A549 (cell line): ENCODE data around the gene TGFBR2. TPM values are rescaled to one million over a fixed set of nuclear protein-coding genes. Genes with fewer than 3 reads are reported as not detected.

Source experiments
- ATAC-seq, 2 experiments: fragments of 200-7000 bp in 1 of 2; fragments of >200 bp in 1 of 2; cut with Nextera tagmentation in 1 of 2; cut with Tn5 transposase in 1 of 2; 3 replicates each; pipeline versions ENCODE4 v1.8.0 to v1.9.1; 2018 to 2020; ENCODE audit warnings: mild to moderate bottlenecking in 1 of 2, moderate library complexity in 1 of 2
- CTCF ChIA-PET: fragments of 300-600 bp; sonication (Branson Sonifier 250); formaldehyde crosslinking; extraction: SDS; loops from one replicate; lab custom pipeline; 2021; ENCODE audit warnings: antibody characterized with exemption, inconsistent platforms; lab: Yijun Ruan, JAX
- POLR2A ChIA-PET: fragments of 350-600 bp; formaldehyde crosslinking; extraction: SDS; loops from one replicate; lab custom pipeline; 2021; ENCODE audit warnings: antibody characterized with exemption, inconsistent platforms; lab: Yijun Ruan, JAX
- DNase-seq, 2 experiments: peaks; one replicate each; pipeline versions ENCODE4 v3.0.0 to v3.0.0-alpha.2; 2011 to 2016; ENCODE audit warnings: low read depth in 1 of 2, low spot score in 1 of 2
- FAIRE-seq: peaks from 2 replicates; lab custom pipeline; 2011; peaks lifted over from hg19 to GRCh38; lab: Jason Lieb, UNC
- H3K27ac ChIP-seq, 2 experiments: fragments of >200 bp; sonication (Bioruptor Twin); formaldehyde crosslinking; 3 replicates each; pipeline ENCODE4 v1.5.1; 2016 to 2017
- H3K4me1 ChIP-seq: fragments of >200 bp; sonication (Bioruptor Twin); formaldehyde crosslinking; 3 replicates; pipeline ENCODE4 v1.6.1; 2016
- H3K4me2 ChIP-seq: fragments of >200 bp; sonication (Bioruptor Twin); formaldehyde crosslinking; 3 replicates; pipeline ENCODE4 v1.6.1; 2016
- H3K4me3 ChIP-seq: fragments of >200 bp; sonication (Bioruptor Twin); formaldehyde crosslinking; 3 replicates; pipeline ENCODE4 v1.5.1; 2016
- H3K9me3 ChIP-seq: fragments of >200 bp; sonication (Bioruptor Twin); formaldehyde crosslinking; 3 replicates; pipeline ENCODE4 v1.6.1; 2016
- BHLHE40 ChIP-seq: IDR thresholded peaks from 2 replicates; pipeline ENCODE4 v1.6.1; 2012; ENCODE audit warnings: low read depth, low read length, inconsistent platforms
- CBX8 ChIP-seq: fragments of 200-600 bp; sonication (generic); IDR thresholded peaks from 2 replicates; pipeline ENCODE4 v1.6.1; 2016
- CEBPB ChIP-seq, 2 experiments: fragments of >200 bp in 1 of 2; sonication (Bioruptor Twin) in 1 of 2; formaldehyde crosslinking in 1 of 2; IDR thresholded peaks; 2 replicates each; pipeline ENCODE4 v1.6.1; 2012 to 2016
- CHD4 ChIP-seq: fragments of 200-600 bp; sonication (generic); IDR thresholded peaks from 2 replicates; pipeline ENCODE4 v1.6.1; 2016; ENCODE audit warnings: antibody characterized with exemption, mild to moderate bottlenecking, borderline replicate concordance
- EHF ChIP-seq: fragments of 250-450 bp; sonication (Bioruptor Pico); IDR thresholded peaks from 2 replicates; pipeline ENCODE4 v1.5.0; 2020; ENCODE audit warnings: mild to moderate bottlenecking
- EP300 ChIP-seq, 2 experiments: fragments of >200 bp; sonication (Bioruptor Twin); formaldehyde crosslinking; IDR thresholded peaks; 2 replicates in 1 of 2; 3 replicates in 1 of 2; pipeline ENCODE4 v1.6.1; 2016 to 2017
- FOXS1 ChIP-seq: fragments of 250-450 bp; sonication (Bioruptor Pico); IDR thresholded peaks from 2 replicates; pipeline ENCODE4 v1.5.0; 2020; ENCODE audit warnings: mild to moderate bottlenecking, moderate library complexity
- HDAC2 ChIP-seq: fragments of 200-600 bp; sonication (generic); IDR thresholded peaks from 2 replicates; pipeline ENCODE4 v1.6.1; 2016
- HEYL ChIP-seq: fragments of 250-450 bp; sonication (Bioruptor Pico); IDR thresholded peaks from 2 replicates; pipeline ENCODE4 v1.8.0; 2021; ENCODE audit warnings: mild to moderate bottlenecking, moderate library complexity
- HOXB13 ChIP-seq: fragments of 250-450 bp; sonication (Bioruptor Pico); IDR thresholded peaks from 2 replicates; pipeline ENCODE4 v1.5.0; 2020; ENCODE audit warnings: low read depth, mild to moderate bottlenecking, moderate library complexity
- HOXB5 ChIP-seq: fragments of 250-450 bp; sonication (Bioruptor Pico); IDR thresholded peaks from 2 replicates; pipeline ENCODE4 v1.5.0; 2020; ENCODE audit warnings: mild to moderate bottlenecking, moderate library complexity
- KDM1A ChIP-seq: fragments of 200-600 bp; sonication (generic); IDR thresholded peaks from 2 replicates; pipeline ENCODE4 v1.6.1; 2016; ENCODE audit warnings: low read depth, mild to moderate bottlenecking
- MAFK ChIP-seq: fragments of 450-650 bp; IDR thresholded peaks from 2 replicates; pipeline ENCODE4 v1.6.1; 2014; ENCODE audit not compliant: partially characterized antibody
- MAZ ChIP-seq: fragments of 150-350 bp; IDR thresholded peaks from 2 replicates; pipeline ENCODE4 v1.6.1; 2014; ENCODE audit warnings: antibody characterized with exemption, low read depth, low read length, borderline replicate concordance
- MYC ChIP-seq: IDR thresholded peaks from 2 replicates; pipeline ENCODE4 v1.6.1; 2012; ENCODE audit warnings: mild to moderate bottlenecking, inconsistent platforms, low read length, improper control_type of control experiment, borderline replicate concordance
- NFE2L2 ChIP-seq: fragments of 150-350 bp; conservative IDR thresholded peaks from 2 replicates; pipeline ENCODE4 v1.6.1; 2014; ENCODE audit warnings: low read length
- PBX3 ChIP-seq: IDR thresholded peaks from 2 replicates; pipeline ENCODE4 v1.6.1; 2012
- POLR2A ChIP-seq: IDR thresholded peaks from 2 replicates; pipeline ENCODE4 v1.6.1; 2012; ENCODE audit warnings: mild to moderate bottlenecking, low read length
- RAD21 ChIP-seq, 2 experiments: fragments of >200 bp in 1 of 2; sonication (Bioruptor Twin) in 1 of 2; formaldehyde crosslinking in 1 of 2; IDR thresholded peaks in 1 of 2; conservative IDR thresholded peaks in 1 of 2; 2 replicates in 1 of 2; 3 replicates in 1 of 2; pipeline ENCODE4 v1.6.1; 2012 to 2018; ENCODE audit warnings: inconsistent platforms in 1 of 2
- RARB ChIP-seq: fragments of 250-450 bp; sonication (Bioruptor Pico); IDR thresholded peaks from 2 replicates; pipeline ENCODE4 v1.8.0; 2021; ENCODE audit warnings: mild to moderate bottlenecking, moderate library complexity
- RCOR1 ChIP-seq: fragments of 150-350 bp; IDR thresholded peaks from 2 replicates; pipeline ENCODE4 v1.6.1; 2014; ENCODE audit warnings: antibody characterized with exemption, low read length, low read depth
- RFX5 ChIP-seq: fragments of 450-650 bp; IDR thresholded peaks from 2 replicates; pipeline ENCODE4 v1.7.1; 2014; ENCODE audit warnings: antibody characterized with exemption, mild to moderate bottlenecking, moderate library complexity
- SMC3 ChIP-seq: fragments of >200 bp; sonication (Bioruptor Twin); formaldehyde crosslinking; IDR thresholded peaks from 3 replicates; pipeline ENCODE4 v1.6.1; 2018; ENCODE audit warnings: inconsistent platforms
- TFCP2L1 ChIP-seq: fragments of 250-450 bp; sonication (Bioruptor Pico); IDR thresholded peaks from 2 replicates; pipeline ENCODE4 v1.5.0; 2021; ENCODE audit warnings: mild to moderate bottlenecking
- ZSCAN20 ChIP-seq: fragments of 250-450 bp; sonication (Bioruptor Pico); IDR thresholded peaks from 2 replicates; pipeline ENCODE4 v1.8.0; 2022; ENCODE audit warnings: mild to moderate bottlenecking, moderate library complexity
- WGBS: methylation state at CpG from one replicate; pipeline ENCODE4 v1.1.6; 2017; ENCODE audit errors: missing lambda C conversion rate; 5-methylcytosine and 5-hydroxymethylcytosine counted together
- polyA plus RNA-seq, 4 experiments: library from polyadenylated mRNA; depleted of rRNA in 3 of 4; stranded (reverse); fragments of >200 nt; fragmentation: RNase III in 1 of 4; extraction: RNeasy Plus Mini Kit Qiagen cat#74134 plus additional on column Dnase treatment in 1 of 4; gene quantifications; 2 replicates in 3 of 4; 3 replicates in 1 of 4; pipeline ENCODE4 v1.2.3, GENCODE V29; 2011 to 2017
- TF ChIP-seq, protein P1 (sequence below): fragments of >200 bp; sonication (Bioruptor Twin); formaldehyde crosslinking; IDR thresholded peaks from 2 replicates; pipeline ENCODE4 v1.6.1; 2016
- TF ChIP-seq, protein P2 (sequence below): fragments of 450-650 bp; IDR thresholded peaks from 2 replicates; pipeline ENCODE4 v1.6.1; 2014; ENCODE audit warnings: antibody characterized with exemption
- TF ChIP-seq, protein P3 (sequence below): fragments of 250-450 bp; sonication (Bioruptor Pico); IDR thresholded peaks from 2 replicates; pipeline ENCODE4 v1.5.0; 2020; ENCODE audit warnings: low read depth, mild to moderate bottlenecking, moderate library complexity
- TF ChIP-seq, protein P4 (sequence below): fragments of 250-450 bp; sonication (Bioruptor Pico); IDR thresholded peaks from 2 replicates; pipeline ENCODE4 v1.5.0; 2021; ENCODE audit warnings: mild to moderate bottlenecking, moderate library complexity, borderline replicate concordance
- TF ChIP-seq, protein P5 (sequence below): fragments of >200 bp; sonication (Bioruptor Twin); formaldehyde crosslinking; IDR thresholded peaks from 3 replicates; pipeline ENCODE4 v1.5.1; 2016
- TF ChIP-seq, protein P6 (sequence below): fragments of >200 bp; sonication (Bioruptor Twin); formaldehyde crosslinking; IDR thresholded peaks from 3 replicates; pipeline ENCODE4 v1.6.1; 2016

Gene TGFBR2
- polyA plus RNA-seq, 2 of the 4 experiments (the other 2 are of a cell fraction), result 48.5 to 97.4 TPM

GRCh38 chr3:30577788-30578187 is 28.6 kb upstream of the TGFBR2 start (continued):
- TF ChIP-seq FOXS1 (CRISPR knock-in tag), result no peak
- TF ChIP-seq HEYL, result no peak
- TF ChIP-seq NFE2L2, result no peak
- TF ChIP-seq RCOR1, result no peak
- TF ChIP-seq, protein P1, sequence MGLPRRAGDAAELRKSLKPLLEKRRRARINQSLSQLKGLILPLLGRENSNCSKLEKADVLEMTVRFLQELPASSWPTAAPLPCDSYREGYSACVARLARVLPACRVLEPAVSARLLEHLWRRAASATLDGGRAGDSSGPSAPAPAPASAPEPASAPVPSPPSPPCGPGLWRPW, result no peak
- TF ChIP-seq, protein P2, sequence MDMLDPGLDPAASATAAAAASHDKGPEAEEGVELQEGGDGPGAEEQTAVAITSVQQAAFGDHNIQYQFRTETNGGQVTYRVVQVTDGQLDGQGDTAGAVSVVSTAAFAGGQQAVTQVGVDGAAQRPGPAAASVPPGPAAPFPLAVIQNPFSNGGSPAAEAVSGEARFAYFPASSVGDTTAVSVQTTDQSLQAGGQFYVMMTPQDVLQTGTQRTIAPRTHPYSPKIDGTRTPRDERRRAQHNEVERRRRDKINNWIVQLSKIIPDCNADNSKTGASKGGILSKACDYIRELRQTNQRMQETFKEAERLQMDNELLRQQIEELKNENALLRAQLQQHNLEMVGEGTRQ, result no peak
- no peak for TF ChIP-seq MAZ
- TF ChIP-seq EP300 (IDR thresholded peaks at IDR 0.05), result no peak
- TF ChIP-seq, protein P3, sequence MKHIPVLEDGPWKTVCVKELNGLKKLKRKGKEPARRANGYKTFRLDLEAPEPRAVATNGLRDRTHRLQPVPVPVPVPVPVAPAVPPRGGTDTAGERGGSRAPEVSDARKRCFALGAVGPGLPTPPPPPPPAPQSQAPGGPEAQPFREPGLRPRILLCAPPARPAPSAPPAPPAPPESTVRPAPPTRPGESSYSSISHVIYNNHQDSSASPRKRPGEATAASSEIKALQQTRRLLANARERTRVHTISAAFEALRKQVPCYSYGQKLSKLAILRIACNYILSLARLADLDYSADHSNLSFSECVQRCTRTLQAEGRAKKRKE, result no peak

GRCh38 chr3:30578479-30578878 is 27.9 kb upstream of the TGFBR2 start:
- FAIRE-seq, result peak; percentile 67
- H3K27ac ChIP-seq, result peak overlapping the region; percentile 63 to 83
- DNase-seq, result peak in 1 of 2 experiments; percentile 77
- H3K4me2 ChIP-seq, result peak overlapping the region; percentile 57
- 20% methylated on average over 4 of the region's 4 CpGs for WGBS
- ATAC-seq, result peak; percentile 81 to 82
- no peaks in the 10 kb centered on the region for H3K9me3 ChIP-seq
- peaks cover 28% of the 10 kb centered on the region for H3K4me1 ChIP-seq
- ChIA-PET POLR2A (no interaction called here), CTCF (interaction anchor here (1.5 kb wide), 1 partner anchor 18 kb away, joined by 3 read pairs; no protein-coding TSS in a partner anchor)
- H3K4me3 ChIP-seq, result no peak overlapping the region
- no peak for TF ChIP-seq HOXB5 (CRISPR knock-in tag)
- TF ChIP-seq KDM1A, result no peak
- TF ChIP-seq RAD21 (conservative IDR thresholded peaks at IDR 0.05 in 1 of 2, IDR thresholded peaks at IDR 0.05 in 1 of 2), result peak in 1 of 2 experiments; percentile 32; a peak in 3 of 5 replicates
- TF ChIP-seq CHD4, result no peak
- TF ChIP-seq FOXS1 (CRISPR knock-in tag), result no peak
- TF ChIP-seq EHF (CRISPR knock-in tag), result no peak
- TF ChIP-seq, protein P4, sequence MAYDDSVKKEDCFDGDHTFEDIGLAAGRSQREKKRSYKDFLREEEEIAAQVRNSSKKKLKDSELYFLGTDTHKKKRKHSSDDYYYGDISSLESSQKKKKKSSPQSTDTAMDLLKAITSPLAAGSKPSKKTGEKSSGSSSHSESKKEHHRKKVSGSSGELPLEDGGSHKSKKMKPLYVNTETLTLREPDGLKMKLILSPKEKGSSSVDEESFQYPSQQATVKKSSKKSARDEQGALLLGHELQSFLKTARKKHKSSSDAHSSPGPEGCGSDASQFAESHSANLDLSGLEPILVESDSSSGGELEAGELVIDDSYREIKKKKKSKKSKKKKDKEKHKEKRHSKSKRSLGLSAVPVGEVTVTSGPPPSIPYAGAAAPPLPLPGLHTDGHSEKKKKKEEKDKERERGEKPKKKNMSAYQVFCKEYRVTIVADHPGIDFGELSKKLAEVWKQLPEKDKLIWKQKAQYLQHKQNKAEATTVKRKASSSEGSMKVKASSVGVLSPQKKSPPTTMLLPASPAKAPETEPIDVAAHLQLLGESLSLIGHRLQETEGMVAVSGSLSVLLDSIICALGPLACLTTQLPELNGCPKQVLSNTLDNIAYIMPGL (CRISPR knock-in tag), result no peak
- no peak for TF ChIP-seq RFX5
- TF ChIP-seq, protein P5, sequence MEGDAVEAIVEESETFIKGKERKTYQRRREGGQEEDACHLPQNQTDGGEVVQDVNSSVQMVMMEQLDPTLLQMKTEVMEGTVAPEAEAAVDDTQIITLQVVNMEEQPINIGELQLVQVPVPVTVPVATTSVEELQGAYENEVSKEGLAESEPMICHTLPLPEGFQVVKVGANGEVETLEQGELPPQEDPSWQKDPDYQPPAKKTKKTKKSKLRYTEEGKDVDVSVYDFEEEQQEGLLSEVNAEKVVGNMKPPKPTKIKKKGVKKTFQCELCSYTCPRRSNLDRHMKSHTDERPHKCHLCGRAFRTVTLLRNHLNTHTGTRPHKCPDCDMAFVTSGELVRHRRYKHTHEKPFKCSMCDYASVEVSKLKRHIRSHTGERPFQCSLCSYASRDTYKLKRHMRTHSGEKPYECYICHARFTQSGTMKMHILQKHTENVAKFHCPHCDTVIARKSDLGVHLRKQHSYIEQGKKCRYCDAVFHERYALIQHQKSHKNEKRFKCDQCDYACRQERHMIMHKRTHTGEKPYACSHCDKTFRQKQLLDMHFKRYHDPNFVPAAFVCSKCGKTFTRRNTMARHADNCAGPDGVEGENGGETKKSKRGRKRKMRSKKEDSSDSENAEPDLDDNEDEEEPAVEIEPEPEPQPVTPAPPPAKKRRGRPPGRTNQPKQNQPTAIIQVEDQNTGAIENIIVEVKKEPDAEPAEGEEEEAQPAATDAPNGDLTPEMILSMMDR, result no peak
- no peak for TF ChIP-seq HEYL
- TF ChIP-seq RARB, result peak; percentile 47; the same call in 1 of the 2 replicates
- no peak for TF ChIP-seq RCOR1
- TF ChIP-seq CEBPB (IDR thresholded peaks at IDR 0.05), result peak; percentile 57 to 80; a peak in 2 of 4 replicates
- TF ChIP-seq HOXB13, result no peak
- no peak for TF ChIP-seq PBX3
- no peak for TF ChIP-seq POLR2A
- TF ChIP-seq TFCP2L1 (CRISPR knock-in tag), result no peak
- no peak for TF ChIP-seq ZSCAN20 (CRISPR knock-in tag)
- TF ChIP-seq, protein P6, sequence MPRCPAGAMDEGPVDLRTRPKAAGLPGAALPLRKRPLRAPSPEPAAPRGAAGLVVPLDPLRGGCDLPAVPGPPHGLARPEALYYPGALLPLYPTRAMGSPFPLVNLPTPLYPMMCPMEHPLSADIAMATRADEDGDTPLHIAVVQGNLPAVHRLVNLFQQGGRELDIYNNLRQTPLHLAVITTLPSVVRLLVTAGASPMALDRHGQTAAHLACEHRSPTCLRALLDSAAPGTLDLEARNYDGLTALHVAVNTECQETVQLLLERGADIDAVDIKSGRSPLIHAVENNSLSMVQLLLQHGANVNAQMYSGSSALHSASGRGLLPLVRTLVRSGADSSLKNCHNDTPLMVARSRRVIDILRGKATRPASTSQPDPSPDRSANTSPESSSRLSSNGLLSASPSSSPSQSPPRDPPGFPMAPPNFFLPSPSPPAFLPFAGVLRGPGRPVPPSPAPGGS, result no peak
- TF ChIP-seq BHLHE40, result no peak
- TF ChIP-seq, protein P3, result no peak
- TF ChIP-seq HDAC2, result no peak
- peak in 1 of 2 experiments; percentile 71; a peak in 2 of 5 replicates for TF ChIP-seq EP300 (IDR thresholded peaks at IDR 0.05)
- no peak for TF ChIP-seq MYC
- TF ChIP-seq SMC3, result no peak; the same call in 2 of the 3 replicates
- no peak for TF ChIP-seq NFE2L2
- TF ChIP-seq MAFK, result no peak
- no peak for TF ChIP-seq CBX8
- TF ChIP-seq, protein P1, result no peak
